Keratinocyte (primary cell): ENCODE results near the gene LSP1. TPM values are rescaled to one million over a fixed set of nuclear protein-coding genes. Genes with fewer than 3 reads are reported as not detected.
A peak's percentile ranks its signal among the peaks of the same experiment; 100 is the strongest.

ENCODE experiments used
- DNase-seq: peaks from one replicate; pipeline ENCODE4 v3.0.0-alpha.2; 2011; ENCODE audit warnings: low read depth, missing footprints, low spot score
- FAIRE-seq: peaks from 2 replicates; lab custom pipeline; 2011; peaks lifted over from hg19 to GRCh38; lab: Jason Lieb, UNC
- H2AFZ ChIP-seq: 2 replicates; pipeline ENCODE4 v1.6.0; 2012; ENCODE audit warnings: low read length, control low read depth, inconsistent platforms; ENCODE audit not compliant: control insufficient read depth
- H3K27ac ChIP-seq: 2 replicates; pipeline ENCODE4 v1.5.1; 2011; ENCODE audit warnings: low read length; ENCODE audit not compliant: control insufficient read depth, insufficient read depth
- H3K27me3 ChIP-seq: 3 replicates; pipeline ENCODE4 v1.6.0; 2011; ENCODE audit warnings: low read length; ENCODE audit not compliant: control insufficient read depth, insufficient read depth; ENCODE audit errors: extremely low read depth
- H3K36me3 ChIP-seq, 2 experiments: 2 replicates in 1 of 2; 3 replicates in 1 of 2; pipeline ENCODE4 v1.5.1; 2011; ENCODE audit warnings: low read length in 2 of 2, mild to moderate bottlenecking in 1 of 2; ENCODE audit not compliant: control insufficient read depth in 2 of 2, insufficient read depth in 2 of 2; ENCODE audit errors: extremely low read depth in 1 of 2
- H3K4me1 ChIP-seq: 3 replicates; pipeline ENCODE4 v1.5.1; 2011; ENCODE audit warnings: low read length; ENCODE audit not compliant: control insufficient read depth, insufficient read depth; ENCODE audit errors: extremely low read depth
- H3K4me2 ChIP-seq: 3 replicates; pipeline ENCODE4 v1.6.0; 2011; ENCODE audit warnings: low read depth, low read length; ENCODE audit not compliant: control insufficient read depth, insufficient read depth; ENCODE audit errors: extremely low read depth
- H3K4me3 ChIP-seq, 3 experiments: fragments of 200-600 bp in 1 of 3; sonication (generic) in 1 of 3; 2 replicates in 2 of 3; 3 replicates in 1 of 3; pipeline ENCODE4 v1.5.1; 2011 to 2016; ENCODE audit warnings: low read length in 3 of 3, mild to moderate bottlenecking in 3 of 3, control low read depth in 2 of 3, inconsistent platforms in 1 of 3, low read depth in 1 of 3, mixed read lengths in 1 of 3, mixed run types in 1 of 3, moderate library complexity in 1 of 3; ENCODE audit not compliant: control insufficient read depth in 2 of 3, insufficient read depth in 2 of 3; ENCODE audit errors: extremely low read depth in 1 of 3
- H3K79me2 ChIP-seq: 2 replicates; pipeline ENCODE4 v1.6.0; 2012; ENCODE audit warnings: low read length; ENCODE audit not compliant: control insufficient read depth, insufficient read depth
- H3K9ac ChIP-seq: 3 replicates; pipeline ENCODE4 v1.6.0; 2011; ENCODE audit warnings: low read length; ENCODE audit not compliant: control insufficient read depth, insufficient read depth; ENCODE audit errors: extremely low read depth
- H3K9me1 ChIP-seq: 3 replicates; pipeline ENCODE4 v1.6.0; 2011; ENCODE audit warnings: low read length; ENCODE audit not compliant: control insufficient read depth, insufficient read depth; ENCODE audit errors: extremely low read depth
- H3K9me3 ChIP-seq: 2 replicates; pipeline ENCODE4 v1.5.1; 2012; ENCODE audit warnings: low read depth, low read length; ENCODE audit not compliant: control insufficient read depth
- H4K20me1 ChIP-seq: 3 replicates; pipeline ENCODE4 v1.6.0; 2011; ENCODE audit warnings: low read length; ENCODE audit not compliant: control insufficient read depth, insufficient read depth; ENCODE audit errors: extremely low read depth
- EZH2 ChIP-seq: IDR thresholded peaks from one replicate; pipeline ENCODE4 v1.6.1; 2012; ENCODE audit warnings: inconsistent platforms, mild to moderate bottlenecking, low read length, moderate library complexity
- dilution Hi-C: fragments of 300-500 bp; cut with MboI; formaldehyde crosslinking; loops from one replicate; pipeline ENCODE4 v1.7.0; 2020; ENCODE audit warnings: low sequenced_read_pairs; ENCODE audit not compliant: extremely low pct_ligation_motif_present
- polyA plus RNA-seq, 5 experiments: library from polyadenylated mRNA; depleted of rRNA in 3 of 5; stranded (reverse) in 3 of 5; stranded (forward) in 1 of 5; unstranded in 1 of 5; fragments of >200 nt; gene quantifications; 1 replicate in 1 of 5; 2 replicates in 3 of 5; 3 replicates in 1 of 5; pipeline versions ENCODE4 v1.2.1 to v1.2.3, GENCODE V29; 2011 to 2012; ENCODE audit warnings: missing spikeins in 2 of 5, low read depth in 1 of 5, low replicate concordance in 1 of 5
- TF ChIP-seq, protein P1 (sequence below), 3 experiments: IDR thresholded peaks in 1 of 3; conservative IDR thresholded peaks in 1 of 3; optimal IDR thresholded peaks in 1 of 3; 2 replicates in 2 of 3; 3 replicates in 1 of 3; pipeline versions ENCODE3 to v1.5.1; 2011; ENCODE audit warnings: low read length in 3 of 3, mild to moderate bottlenecking in 3 of 3, moderate library complexity in 2 of 3, control low read depth in 1 of 3, inconsistent platforms in 1 of 3; ENCODE audit not compliant: insufficient read depth in 2 of 3; ENCODE audit errors: extremely low read depth in 1 of 3

The LSP1 gene
- polyA plus RNA-seq, 1 donor (not counting 4 experiments of a cell fraction or from before 2014, with no cell fraction given): 0.94 TPM

GRCh38 chr11:1819074-1819473, 33.8 kb upstream of the LSP1 start:
- dilution Hi-C loops: no loop called here
- peak; percentile 34 for FAIRE-seq
- no peak overlapping the region for H2AFZ ChIP-seq

GRCh38 chr11:1820463-1821325, 32.2 kb upstream of the LSP1 start:
- H3K9me3 ChIP-seq: peaks cover 7% of the 10 kb centered on the region
- no peaks in the 10 kb centered on the region for H3K79me2 ChIP-seq
- dilution Hi-C loops: no loop called here
- H3K27me3 ChIP-seq: no peaks in the 10 kb centered on the region
- peak overlapping the region; percentile 55 for H3K27ac ChIP-seq
- H3K4me3 ChIP-seq: no peak overlapping the region
- H3K36me3 ChIP-seq: no peaks in the 10 kb centered on the region
- TF ChIP-seq EZH2: no peak
- TF ChIP-seq, protein P1, sequence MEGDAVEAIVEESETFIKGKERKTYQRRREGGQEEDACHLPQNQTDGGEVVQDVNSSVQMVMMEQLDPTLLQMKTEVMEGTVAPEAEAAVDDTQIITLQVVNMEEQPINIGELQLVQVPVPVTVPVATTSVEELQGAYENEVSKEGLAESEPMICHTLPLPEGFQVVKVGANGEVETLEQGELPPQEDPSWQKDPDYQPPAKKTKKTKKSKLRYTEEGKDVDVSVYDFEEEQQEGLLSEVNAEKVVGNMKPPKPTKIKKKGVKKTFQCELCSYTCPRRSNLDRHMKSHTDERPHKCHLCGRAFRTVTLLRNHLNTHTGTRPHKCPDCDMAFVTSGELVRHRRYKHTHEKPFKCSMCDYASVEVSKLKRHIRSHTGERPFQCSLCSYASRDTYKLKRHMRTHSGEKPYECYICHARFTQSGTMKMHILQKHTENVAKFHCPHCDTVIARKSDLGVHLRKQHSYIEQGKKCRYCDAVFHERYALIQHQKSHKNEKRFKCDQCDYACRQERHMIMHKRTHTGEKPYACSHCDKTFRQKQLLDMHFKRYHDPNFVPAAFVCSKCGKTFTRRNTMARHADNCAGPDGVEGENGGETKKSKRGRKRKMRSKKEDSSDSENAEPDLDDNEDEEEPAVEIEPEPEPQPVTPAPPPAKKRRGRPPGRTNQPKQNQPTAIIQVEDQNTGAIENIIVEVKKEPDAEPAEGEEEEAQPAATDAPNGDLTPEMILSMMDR (optimal IDR thresholded peaks at IDR 0.05 in 1 of 3, IDR thresholded peaks at IDR 0.05 in 1 of 3, conservative IDR thresholded peaks at IDR 0.05 in 1 of 3; ENCODE audit: extremely low read depth in 1 of 3, insufficient read depth in 2 of 3, low read length in 3 of 3): no peak
- no peaks in the 10 kb centered on the region for H3K9me1 ChIP-seq
- H4K20me1 ChIP-seq: no peaks in the 10 kb centered on the region
- DNase-seq (peak; percentile 91), FAIRE-seq (no peak)
- H3K9ac ChIP-seq: peak overlapping the region; percentile 14
- H2AFZ ChIP-seq: no peak overlapping the region
- H3K4me1 ChIP-seq: peaks cover 18% of the 10 kb centered on the region
- H3K4me2 ChIP-seq: peak overlapping the region; percentile 39

More at GRCh38 chr11:1819074-1819473, 33.8 kb upstream of the LSP1 start:
- no peak overlapping the region for H3K9ac ChIP-seq
- H3K79me2 ChIP-seq: no peaks in the 10 kb centered on the region
- no peaks in the 10 kb centered on the region for H3K27me3 ChIP-seq
- TF ChIP-seq, protein P1 (optimal IDR thresholded peaks at IDR 0.05 in 1 of 3, IDR thresholded peaks at IDR 0.05 in 1 of 3, conservative IDR thresholded peaks at IDR 0.05 in 1 of 3; ENCODE audit: extremely low read depth in 1 of 3, insufficient read depth in 2 of 3, low read length in 3 of 3): no peak
- no peak for TF ChIP-seq EZH2
- H3K4me1 ChIP-seq: peaks cover 18% of the 10 kb centered on the region
- no peak overlapping the region for H3K4me3 ChIP-seq
- DNase-seq: no peak
- H4K20me1 ChIP-seq: no peaks in the 10 kb centered on the region
- H3K36me3 ChIP-seq: no peaks in the 10 kb centered on the region
- no peak overlapping the region for H3K27ac ChIP-seq
- no peak overlapping the region for H3K4me2 ChIP-seq
- H3K9me1 ChIP-seq: no peaks in the 10 kb centered on the region
- H3K9me3 ChIP-seq: peaks cover 7% of the 10 kb centered on the region
